ENCODE results near the gene CDH2. TPM values are rescaled to one million over a fixed set of nuclear protein-coding genes. Genes with fewer than 3 reads are reported as not detected.

CDH2 gene
- total and polyA plus RNA-seq, 2 donors (not counting 1 experiment from before 2014, with no cell fraction given), result 2.0 to 15.3 TPM

DNA sequence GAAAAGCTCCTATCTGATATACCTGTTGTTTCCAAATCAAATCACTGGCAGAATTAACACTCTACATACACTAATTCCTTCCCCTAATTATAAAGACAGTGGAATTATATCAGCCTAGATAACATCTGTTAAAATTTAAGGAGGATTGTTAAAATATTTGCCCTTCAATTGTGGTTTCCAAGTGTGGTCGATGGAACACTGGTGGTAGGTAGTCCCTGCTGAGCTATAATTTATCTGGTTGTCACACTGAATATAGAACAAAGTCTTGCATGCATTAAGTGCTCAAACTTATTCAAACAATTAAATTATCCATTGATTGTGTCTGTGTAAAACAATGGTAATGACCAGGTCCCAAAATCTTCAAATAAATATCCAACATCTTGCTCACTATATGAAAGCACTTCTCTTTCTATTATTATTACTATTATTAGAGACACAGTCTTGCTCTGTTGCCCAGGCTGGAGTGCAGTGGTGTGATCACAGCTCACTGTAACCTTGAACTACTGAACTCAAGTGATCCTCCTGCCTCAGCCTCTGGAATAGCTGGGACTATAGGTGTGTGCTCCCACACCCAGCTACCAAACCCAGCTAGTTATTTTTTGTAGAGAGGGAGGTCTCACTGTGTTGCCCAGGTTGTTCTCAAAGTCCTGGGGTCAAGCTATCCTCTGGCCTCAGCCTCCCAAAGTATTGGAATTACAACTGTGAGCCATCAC, 12.0 kb downstream of the CDH2 start:
- no peak for TF ChIP-seq EZH2 (IDR thresholded peaks at IDR 0.05; ENCODE audit: low read length, missing control alignments)
- TF ChIP-seq, protein P1, sequence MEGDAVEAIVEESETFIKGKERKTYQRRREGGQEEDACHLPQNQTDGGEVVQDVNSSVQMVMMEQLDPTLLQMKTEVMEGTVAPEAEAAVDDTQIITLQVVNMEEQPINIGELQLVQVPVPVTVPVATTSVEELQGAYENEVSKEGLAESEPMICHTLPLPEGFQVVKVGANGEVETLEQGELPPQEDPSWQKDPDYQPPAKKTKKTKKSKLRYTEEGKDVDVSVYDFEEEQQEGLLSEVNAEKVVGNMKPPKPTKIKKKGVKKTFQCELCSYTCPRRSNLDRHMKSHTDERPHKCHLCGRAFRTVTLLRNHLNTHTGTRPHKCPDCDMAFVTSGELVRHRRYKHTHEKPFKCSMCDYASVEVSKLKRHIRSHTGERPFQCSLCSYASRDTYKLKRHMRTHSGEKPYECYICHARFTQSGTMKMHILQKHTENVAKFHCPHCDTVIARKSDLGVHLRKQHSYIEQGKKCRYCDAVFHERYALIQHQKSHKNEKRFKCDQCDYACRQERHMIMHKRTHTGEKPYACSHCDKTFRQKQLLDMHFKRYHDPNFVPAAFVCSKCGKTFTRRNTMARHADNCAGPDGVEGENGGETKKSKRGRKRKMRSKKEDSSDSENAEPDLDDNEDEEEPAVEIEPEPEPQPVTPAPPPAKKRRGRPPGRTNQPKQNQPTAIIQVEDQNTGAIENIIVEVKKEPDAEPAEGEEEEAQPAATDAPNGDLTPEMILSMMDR (conservative IDR thresholded peaks at IDR 0.05 in 1 of 2, IDR thresholded peaks at IDR 0.05 in 1 of 2; ENCODE audit: low read depth in 1 of 2, low read length in 2 of 2), result no peak
- Histone ChIP-seq H3K4me1 (ENCODE audit: control insufficient read depth, extremely low read depth, insufficient read depth, low read length) (no peaks in the 10 kb centered on the region), H3K9ac (ENCODE audit: insufficient read depth, low read length) (no peak overlapping the region), H3K36me3 (ENCODE audit: control insufficient read depth, insufficient read depth, low read length) (no peaks in the 10 kb centered on the region), H3K27ac (ENCODE audit: insufficient read depth, low read length) (no peak overlapping the region), H2AFZ (ENCODE audit: low read length) (no peak overlapping the region), H4K20me1 (ENCODE audit: control insufficient read depth, extremely low read depth, insufficient read depth, low read length) (no peaks in the 10 kb centered on the region), H3K79me2 (ENCODE audit: control insufficient read depth, insufficient read depth, low read length) (no peaks in the 10 kb centered on the region), H3K9me3 (ENCODE audit: control insufficient read depth, insufficient read depth, low read depth, low read length) (no peaks in the 10 kb centered on the region), H3K4me2 (ENCODE audit: extremely low read depth, insufficient read depth, low read length) (no peak overlapping the region), H3K27me3 (ENCODE audit: control insufficient read depth, insufficient read depth, low read length) (no peaks in the 10 kb centered on the region), H3K4me3 (replicated peaks in 1 of 4; ENCODE audit: control extremely low read depth in 1 of 4, insufficient read depth in 1 of 4, low read depth in 3 of 4, low read length in 4 of 4) (no peak overlapping the region)
- no peak for DNase-seq (ENCODE audit: low read depth in 2 of 2)

DNA sequence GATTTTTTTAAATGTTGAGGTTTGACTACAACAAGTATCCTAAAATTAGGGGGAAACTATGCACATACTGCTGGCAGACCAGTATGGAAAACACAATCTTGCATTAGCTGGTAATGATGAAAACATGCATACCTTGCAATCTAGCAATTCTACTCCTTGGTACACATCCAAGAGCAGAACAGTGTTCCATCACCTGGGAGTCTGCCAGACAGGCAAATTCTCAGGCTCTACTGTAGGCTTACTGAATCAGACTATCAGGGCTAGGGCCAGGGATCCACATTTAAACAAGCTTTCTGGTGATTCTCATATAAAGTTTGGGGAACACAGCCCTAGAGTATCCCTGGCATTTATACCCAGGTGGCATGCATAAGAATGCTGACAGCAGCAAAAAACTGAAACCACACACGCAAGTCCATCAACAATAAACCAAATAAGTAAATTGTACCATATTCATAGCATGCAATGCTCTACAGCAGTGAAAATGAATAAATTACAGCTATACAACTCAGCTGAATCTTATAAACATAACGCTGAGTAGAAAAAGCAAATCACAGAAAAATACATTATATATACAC, 13.6 kb downstream of the CDH2 start:
- Histone ChIP-seq H2AFZ (ENCODE audit: low read length) (no peak overlapping the region), H3K27ac (ENCODE audit: insufficient read depth, low read length) (no peak overlapping the region), H3K9ac (ENCODE audit: insufficient read depth, low read length) (no peak overlapping the region), H3K4me1 (ENCODE audit: control insufficient read depth, extremely low read depth, insufficient read depth, low read length) (no peaks in the 10 kb centered on the region), H3K27me3 (ENCODE audit: control insufficient read depth, insufficient read depth, low read length) (no peaks in the 10 kb centered on the region), H3K36me3 (ENCODE audit: control insufficient read depth, insufficient read depth, low read length) (no peaks in the 10 kb centered on the region), H3K9me3 (ENCODE audit: control insufficient read depth, insufficient read depth, low read depth, low read length) (no peaks in the 10 kb centered on the region), H3K4me3 (replicated peaks in 1 of 4; ENCODE audit: control extremely low read depth in 1 of 4, insufficient read depth in 1 of 4, low read depth in 3 of 4, low read length in 4 of 4) (no peak overlapping the region), H3K4me2 (ENCODE audit: extremely low read depth, insufficient read depth, low read length) (no peak overlapping the region), H3K79me2 (ENCODE audit: control insufficient read depth, insufficient read depth, low read length) (no peaks in the 10 kb centered on the region), H4K20me1 (ENCODE audit: control insufficient read depth, extremely low read depth, insufficient read depth, low read length) (no peaks in the 10 kb centered on the region)
- DNase-seq (ENCODE audit: low read depth in 2 of 2), result peak in 1 of 2 donors; percentile 87
- TF ChIP-seq, protein P1 (conservative IDR thresholded peaks at IDR 0.05 in 1 of 2, IDR thresholded peaks at IDR 0.05 in 1 of 2; ENCODE audit: low read depth in 1 of 2, low read length in 2 of 2), result no peak
- TF ChIP-seq EZH2 (IDR thresholded peaks at IDR 0.05; ENCODE audit: low read length, missing control alignments), result no peak

DNA sequence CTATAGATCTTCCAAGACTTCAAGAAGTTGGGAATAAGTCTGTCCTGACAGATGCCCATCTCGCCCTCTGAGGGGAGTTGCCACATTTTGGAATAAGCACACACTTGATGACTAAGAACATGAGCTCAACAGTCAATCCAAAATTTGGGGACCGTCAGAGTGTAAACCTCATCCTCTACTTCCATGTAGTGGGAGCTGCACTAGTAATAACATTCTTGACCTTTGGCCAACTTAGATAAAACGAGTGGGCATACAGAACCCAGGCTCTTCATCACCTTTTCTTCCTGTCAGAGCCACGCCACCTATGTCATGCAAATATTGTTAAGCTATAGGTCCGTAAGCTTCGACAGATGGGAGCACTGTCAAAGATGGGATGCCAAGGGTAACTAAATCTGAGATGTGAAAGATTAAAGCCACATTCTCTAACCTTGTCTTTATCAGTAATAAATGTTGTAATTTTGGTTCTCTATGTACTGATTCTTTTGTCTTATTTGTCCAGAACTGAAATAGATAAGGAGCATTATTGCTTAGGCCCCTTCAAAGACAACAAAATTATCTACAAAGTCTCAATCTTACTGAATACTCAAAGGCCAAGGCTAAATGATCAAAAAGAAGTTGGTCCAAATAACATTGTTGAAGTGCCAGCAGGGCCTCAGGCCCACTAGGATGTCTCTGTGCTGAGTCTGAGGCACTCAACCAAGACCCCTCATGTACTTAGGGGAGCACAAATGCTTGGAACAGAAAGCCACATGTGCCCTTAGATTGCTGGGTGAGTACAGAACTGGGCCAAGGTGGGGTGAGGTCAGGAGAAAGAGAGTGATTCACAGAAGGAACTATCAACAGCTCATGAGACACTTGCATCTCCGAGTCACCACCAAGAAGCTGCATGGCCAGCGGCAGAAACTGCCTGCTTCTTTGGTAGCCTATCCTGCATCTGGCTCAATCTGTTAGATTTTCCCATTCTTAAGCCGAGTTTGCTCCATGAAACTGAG, 15.0 kb downstream of the CDH2 start:
- H3K36me3 ChIP-seq (ENCODE audit: control insufficient read depth, insufficient read depth, low read length), result no peaks in the 10 kb centered on the region
- no peak for TF ChIP-seq EZH2 (IDR thresholded peaks at IDR 0.05; ENCODE audit: low read length, missing control alignments)
- TF ChIP-seq, protein P1 (conservative IDR thresholded peaks at IDR 0.05 in 1 of 2, IDR thresholded peaks at IDR 0.05 in 1 of 2; ENCODE audit: low read depth in 1 of 2, low read length in 2 of 2), result no peak
- H3K27ac ChIP-seq (ENCODE audit: insufficient read depth, low read length), result no peak overlapping the region
- no peak overlapping the region for H3K4me3 ChIP-seq (replicated peaks in 1 of 4; ENCODE audit: control extremely low read depth in 1 of 4, insufficient read depth in 1 of 4, low read depth in 3 of 4, low read length in 4 of 4)
- H3K79me2 ChIP-seq (ENCODE audit: control insufficient read depth, insufficient read depth, low read length), result no peaks in the 10 kb centered on the region
- no peaks in the 10 kb centered on the region for H3K9me3 ChIP-seq (ENCODE audit: control insufficient read depth, insufficient read depth, low read depth, low read length)
- no peaks in the 10 kb centered on the region for H3K27me3 ChIP-seq (ENCODE audit: control insufficient read depth, insufficient read depth, low read length)
- no peaks in the 10 kb centered on the region for H4K20me1 ChIP-seq (ENCODE audit: control insufficient read depth, extremely low read depth, insufficient read depth, low read length)
- H2AFZ ChIP-seq (ENCODE audit: low read length), result no peak overlapping the region
- peak in 1 of 2 donors; percentile 58 for DNase-seq (ENCODE audit: low read depth in 2 of 2)
- H3K4me1 ChIP-seq (ENCODE audit: control insufficient read depth, extremely low read depth, insufficient read depth, low read length), result no peaks in the 10 kb centered on the region
- no peak overlapping the region for H3K9ac ChIP-seq (ENCODE audit: insufficient read depth, low read length)
- H3K4me2 ChIP-seq (ENCODE audit: extremely low read depth, insufficient read depth, low read length), result no peak overlapping the region
